K562 (cell line): ENCODE data around the gene RAB39B. TPM values are rescaled to one million over a fixed set of nuclear protein-coding genes. Genes with fewer than 3 reads are reported as not detected.

Experiments
- ATAC-seq: fragments of 200-7000 bp; cut with Tn5 transposase; 3 replicates; pipeline ENCODE4 v1.9.1; 2020; ENCODE audit warnings: moderate library complexity
- BruUV-seq: library from RNA; stranded (reverse); fragments of 400-500 nt; replicated peaks from 2 replicates; lab custom pipeline; 2021; lab: Mats Ljungman, UMichigan
- CTCF ChIA-PET: fragments of 300-600 bp; formaldehyde crosslinking; extraction: SDS; loops from one replicate; lab custom pipeline; 2021; ENCODE audit warnings: low intra/inter-chr PET ratio; lab: Yijun Ruan, JAX
- POLR2A ChIA-PET: fragments of 300-600, 350-650 bp; sonication (Branson Sonifier 250); formaldehyde crosslinking; extraction: SDS; loops from one replicate; lab custom pipeline; 2021; ENCODE audit warnings: antibody characterized with exemption, inconsistent platforms; lab: Yijun Ruan, JAX
- DNase-seq, 4 experiments: peaks; one replicate each; pipeline versions ENCODE4 v3.0.0 to v3.0.0-alpha.2; 2011 to 2018; ENCODE audit warnings: low spot score in 3 of 4, mixed read lengths in 3 of 4; ENCODE audit errors: extremely low read depth in 1 of 4
- FAIRE-seq: peaks from 2 replicates; lab custom pipeline; 2011; peaks lifted over from hg19 to GRCh38; lab: Jason Lieb, UNC
- H2AFZ ChIP-seq: 2 replicates; pipeline ENCODE4 v1.6.0; 2011; ENCODE audit warnings: low read depth, low read length, control low read depth, inconsistent platforms
- H3K27ac ChIP-seq: fragments of 200-600 bp; 3 replicates; pipeline ENCODE4 v1.8.0; 2011; ENCODE audit warnings: low read depth, mild to moderate bottlenecking, control low read depth, inconsistent platforms, low read length, moderate library complexity, mixed read lengths; ENCODE audit errors: extremely low read depth
- H3K27me3 ChIP-seq, 2 experiments: fragments of 300-600 bp in 1 of 2; 2 replicates in 1 of 2; 3 replicates in 1 of 2; pipeline versions ENCODE4 v1.6.0 to v1.8.0; 2011; ENCODE audit warnings: inconsistent platforms in 2 of 2, low read length in 2 of 2, mild to moderate bottlenecking in 1 of 2, mixed read lengths in 1 of 2, moderate library complexity in 1 of 2; ENCODE audit not compliant: control insufficient read depth in 2 of 2, insufficient read depth in 2 of 2
- H3K36me3 ChIP-seq: fragments of 300-600 bp; 3 replicates; pipeline ENCODE4 v1.8.0; 2011; ENCODE audit warnings: mild to moderate bottlenecking, low read length, inconsistent platforms; ENCODE audit not compliant: control insufficient read depth, insufficient read depth
- H3K4me1 ChIP-seq, 2 experiments: fragments of 200-600 bp in 1 of 2; replicated peaks in 1 of 2; 2 replicates in 1 of 2; 3 replicates in 1 of 2; pipeline versions ENCODE4 v1.5.1 to v1.8.0; 2011; ENCODE audit warnings: inconsistent platforms in 2 of 2, low read length in 2 of 2, mild to moderate bottlenecking in 1 of 2, mixed read lengths in 1 of 2, moderate library complexity in 1 of 2; ENCODE audit not compliant: control insufficient read depth in 2 of 2, insufficient read depth in 2 of 2
- H3K4me2 ChIP-seq: 2 replicates; pipeline ENCODE4 v1.6.1; 2011; ENCODE audit warnings: low read length, control low read depth, inconsistent platforms, mixed read lengths; ENCODE audit not compliant: insufficient read depth
- H3K4me3 ChIP-seq: fragments of 200-600 bp; sonication (generic), shearing (Covaris generic); 2 replicates; pipeline ENCODE4 v1.5.1; 2016; ENCODE audit warnings: control low read depth, inconsistent platforms
- H3K79me2 ChIP-seq: fragments of 200-600 bp; 3 replicates; pipeline ENCODE4 v1.8.0; 2011; ENCODE audit warnings: low read length, inconsistent platforms; ENCODE audit not compliant: control insufficient read depth, insufficient read depth
- H3K9ac ChIP-seq, 2 experiments: 2 replicates each; pipeline versions ENCODE4 v1.6.0 to v1.6.1; 2011; ENCODE audit warnings: low read depth in 2 of 2, low read length in 2 of 2, control low read depth in 1 of 2, inconsistent platforms in 1 of 2, mild to moderate bottlenecking in 1 of 2, mixed read lengths in 1 of 2; ENCODE audit not compliant: insufficient read depth in 1 of 2
- H3K9me1 ChIP-seq: one replicate; pipeline ENCODE4 v1.6.0; 2011; ENCODE audit warnings: inconsistent platforms, mild to moderate bottlenecking, low read length, moderate library complexity; ENCODE audit not compliant: control insufficient read depth, insufficient read depth
- H3K9me3 ChIP-seq: replicated peaks from 2 replicates; pipeline ENCODE4 v1.5.1; 2011; ENCODE audit warnings: low read depth, low read length, inconsistent platforms; ENCODE audit not compliant: control insufficient read depth, insufficient read depth
- H4K20me1 ChIP-seq: replicated peaks from 2 replicates; pipeline ENCODE4 v1.6.1; 2011; ENCODE audit warnings: low read length, inconsistent platforms, mixed read lengths; ENCODE audit not compliant: control insufficient read depth, insufficient read depth
- MTA2 ChIP-seq: fragments of 450-650 bp; IDR thresholded peaks from 2 replicates; pipeline ENCODE4 v1.6.1; 2016; ENCODE audit warnings: low read depth
- MXI1 ChIP-seq: IDR thresholded peaks from 2 replicates; pipeline ENCODE4 v1.6.1; 2011; ENCODE audit warnings: low read depth, mild to moderate bottlenecking, improper control_type of control experiment, low read length
- NUFIP1 ChIP-seq: fragments of 450-650 bp; IDR thresholded peaks from 2 replicates; pipeline ENCODE4 v1.6.1; 2018; ENCODE audit not compliant: partially characterized antibody
- SREBF2 ChIP-seq: sonication (generic); formaldehyde crosslinking; IDR thresholded peaks from 2 replicates; pipeline ENCODE4 v1.4.0; 2020; ENCODE audit warnings: mild to moderate bottlenecking, missing genetic modification reagents
- TAF7 ChIP-seq: fragments of 450-650 bp; IDR thresholded peaks from 2 replicates; pipeline ENCODE4 v1.6.1; 2016; ENCODE audit warnings: missing genetic modification characterization, missing compliant biosample characterization
- ZBTB1 ChIP-seq: sonication (generic); formaldehyde crosslinking; IDR thresholded peaks from 2 replicates; pipeline ENCODE4 v1.8.1; 2023; ENCODE audit warnings: missing genetic modification reagents, low read depth, mild to moderate bottlenecking, borderline replicate concordance
- ZFP30 ChIP-seq: fragments of 250-450 bp; sonication (Bioruptor Pico); IDR thresholded peaks from 2 replicates; pipeline ENCODE4 v1.8.0; 2022; ENCODE audit warnings: moderate library complexity, mild to moderate bottlenecking, inconsistent platforms, borderline replicate concordance
- ZNF217 ChIP-seq: sonication (generic); formaldehyde crosslinking; IDR thresholded peaks from 2 replicates; pipeline ENCODE4 v1.8.0; 2022; ENCODE audit warnings: mild to moderate bottlenecking, missing genetic modification reagents
- ZNF668 ChIP-seq: fragments of 250-450 bp; sonication (Bioruptor Pico); IDR thresholded peaks from 2 replicates; pipeline ENCODE4 v1.8.0; 2022; ENCODE audit warnings: mild to moderate bottlenecking, inconsistent platforms
- ZZZ3 ChIP-seq: fragments of 450-650 bp; IDR thresholded peaks from 2 replicates; pipeline ENCODE4 v1.6.1; 2016; ENCODE audit warnings: antibody characterized with exemption, mild to moderate bottlenecking, moderate library complexity
- in situ Hi-C: fragments of 300-500 bp; cut with MboI; formaldehyde crosslinking; loops from 4 replicates; pipeline ENCODE4 v1.15.0; 2018; ENCODE audit warnings: inconsistent platforms, mixed read lengths
- intact Hi-C: fragments of 100-400 bp; cut with micrococcal nuclease; formaldehyde crosslinking; loops from 2 replicates; pipeline ENCODE4 v1.14.2; 2022
- polyA plus RNA-seq, 8 experiments: library from polyadenylated mRNA; depleted of rRNA in 4 of 8; stranded (reverse) in 5 of 8; unstranded in 3 of 8; fragments of >200 nt; fragmentation: Nextera tagmentation in 2 of 8; fragmentation: Illumina TruSeq in 1 of 8; extraction: Ambion mirVana in 2 of 8; extraction: Trizol in 1 of 8; gene quantifications; 2 replicates each; pipeline versions ENCODE4 v1.2.1 to v1.2.3, GENCODE V29; 2011 to 2014; ENCODE audit warnings: inconsistent platforms in 1 of 8, missing spikeins in 1 of 8
- total RNA-seq, 7 experiments: library from RNA; depleted of rRNA in 6 of 7; stranded (reverse); fragments of >200 nt in 6 of 7; fragmentation: Illumina TruSeq in 2 of 7; extraction: Trizol in 2 of 7; gene quantifications; 2 replicates each; pipeline versions ENCODE4 v1.2.1 to v1.2.3, GENCODE V29; 2011 to 2021; ENCODE audit warnings: low replicate concordance in 1 of 7
- TF ChIP-seq, protein P1 (sequence below): fragments of 250-450 bp; sonication (Bioruptor Pico); IDR thresholded peaks from 2 replicates; pipeline ENCODE4 v1.4.0; 2020
- TF ChIP-seq, protein P2 (sequence below): sonication (generic); formaldehyde crosslinking; IDR thresholded peaks from 2 replicates; pipeline ENCODE4 v1.4.0; 2020; ENCODE audit warnings: mild to moderate bottlenecking, missing genetic modification reagents
- TF ChIP-seq, protein P3 (sequence below): fragments of 450-650 bp; IDR thresholded peaks from 2 replicates; pipeline ENCODE4 v1.7.0; 2016; ENCODE audit warnings: borderline replicate concordance

Gene RAB39B
- total and polyA plus RNA-seq, 9 of the 15 experiments (the other 6 are each of a cell fraction or from before 2014, with no cell fraction given) = 0.04 to 0.07 (median 0.04) TPM; not detected in 6

DNA sequence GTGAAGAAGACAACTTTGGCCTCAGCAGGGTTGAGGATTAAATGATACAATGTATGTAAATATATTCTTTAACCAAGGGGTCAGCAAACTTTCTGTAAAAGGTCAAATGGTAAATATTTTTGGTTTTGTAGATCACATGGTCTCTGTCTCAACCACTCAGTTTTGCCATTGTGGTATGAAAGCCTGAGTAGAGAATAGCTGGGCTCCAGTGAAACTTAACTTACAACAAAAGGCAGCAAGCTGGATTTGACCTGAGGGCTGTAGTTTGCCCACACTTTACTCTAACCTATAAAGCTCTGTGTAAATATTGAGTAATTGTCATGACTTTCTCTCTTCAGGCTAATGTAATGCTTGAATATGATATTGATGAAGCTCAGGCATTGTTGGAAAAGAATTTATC, 28.4 kb downstream of the RAB39B start:
- in situ Hi-C loops (no loop called here), intact Hi-C loops (no loop called here)
- no peak overlapping the region for H3K4me3 ChIP-seq
- H3K36me3 ChIP-seq = peaks cover 85% of the 10 kb centered on the region
- FAIRE-seq (no peak), DNase-seq (no peak), ATAC-seq (no peak)
- no peaks in the 10 kb centered on the region for H3K4me1 ChIP-seq
- H3K9ac ChIP-seq = no peak overlapping the region
- BruUV-seq = no TSS peak
- H2AFZ ChIP-seq = no peak overlapping the region
- ChIA-PET POLR2A (interaction anchor here (0.7 kb wide), 1 partner anchor 10 kb away, joined by 3 read pairs; no protein-coding TSS in a partner anchor), CTCF (no interaction called here)
- peaks cover 19% of the 10 kb centered on the region; the same call in 1 of the 3 replicates for H3K79me2 ChIP-seq
- no peak overlapping the region for H3K4me2 ChIP-seq
- H3K27ac ChIP-seq = no peak overlapping the region
- no peaks in the 10 kb centered on the region for H3K27me3 ChIP-seq
- H3K9me1 ChIP-seq = no peaks in the 10 kb centered on the region
- H4K20me1 ChIP-seq = no peaks in the 10 kb centered on the region
- no peaks in the 10 kb centered on the region for H3K9me3 ChIP-seq
- TF ChIP-seq ZBTB1 (CRISPR knock-in tag) = no peak
- TF ChIP-seq MXI1 = no peak
- TF ChIP-seq, protein P1, sequence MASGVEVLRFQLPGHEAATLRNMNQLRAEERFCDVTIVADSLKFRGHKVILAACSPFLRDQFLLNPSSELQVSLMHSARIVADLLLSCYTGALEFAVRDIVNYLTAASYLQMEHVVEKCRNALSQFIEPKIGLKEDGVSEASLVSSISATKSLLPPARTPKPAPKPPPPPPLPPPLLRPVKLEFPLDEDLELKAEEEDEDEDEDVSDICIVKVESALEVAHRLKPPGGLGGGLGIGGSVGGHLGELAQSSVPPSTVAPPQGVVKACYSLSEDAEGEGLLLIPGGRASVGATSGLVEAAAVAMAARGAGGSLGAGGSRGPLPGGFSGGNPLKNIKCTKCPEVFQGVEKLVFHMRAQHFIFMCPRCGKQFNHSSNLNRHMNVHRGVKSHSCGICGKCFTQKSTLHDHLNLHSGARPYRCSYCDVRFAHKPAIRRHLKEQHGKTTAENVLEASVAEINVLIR (CRISPR knock-in tag) = no peak
- TF ChIP-seq, all 486 proteins: peak for 0

DNA sequence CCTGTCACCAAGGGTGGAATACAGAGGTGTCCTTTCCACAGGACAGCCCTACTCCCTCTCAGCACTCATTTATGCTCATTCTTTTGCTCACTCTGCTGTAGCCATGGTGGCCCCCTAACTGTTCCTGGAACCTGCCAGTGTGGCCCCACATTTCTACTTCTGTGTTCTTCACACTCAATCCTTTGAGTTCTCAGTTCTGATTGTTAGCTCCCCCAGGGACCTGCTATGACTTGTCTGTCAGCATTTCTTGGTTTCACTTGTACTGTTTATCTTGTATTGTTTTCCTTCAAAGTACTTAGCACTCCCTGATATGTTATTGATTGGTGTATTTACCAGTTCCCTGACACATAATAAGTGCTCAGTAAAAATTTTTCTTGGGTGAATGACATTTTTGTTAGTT, 33.1 kb downstream of the RAB39B start:
- Histone ChIP-seq H3K9me1 (no peaks in the 10 kb centered on the region), H3K9me3 (no peaks in the 10 kb centered on the region), H3K79me2 (peaks cover 34% of the 10 kb centered on the region; the same call in 2 of the 3 replicates), H3K27ac (no peak overlapping the region), H3K4me3 (no peak overlapping the region), H3K4me1 (no peaks in the 10 kb centered on the region), H4K20me1 (no peaks in the 10 kb centered on the region), H3K9ac (no peak overlapping the region), H3K36me3 (peaks cover 90% of the 10 kb centered on the region), H3K4me2 (no peak overlapping the region)
- in situ Hi-C loops = no loop called here
- FAIRE-seq (no peak), DNase-seq (no peak)
- intact Hi-C loops = no loop called here
- TF ChIP-seq NUFIP1 (no peak), ZFP30 (CRISPR knock-in tag) (no peak), SREBF2 (CRISPR knock-in tag) (no peak), TAF7 (tag) (no peak), ZZZ3 (no peak), ZNF217 (no peak), ZNF668 (CRISPR knock-in tag) (no peak), MTA2 (no peak)
- TF ChIP-seq, protein P2, sequence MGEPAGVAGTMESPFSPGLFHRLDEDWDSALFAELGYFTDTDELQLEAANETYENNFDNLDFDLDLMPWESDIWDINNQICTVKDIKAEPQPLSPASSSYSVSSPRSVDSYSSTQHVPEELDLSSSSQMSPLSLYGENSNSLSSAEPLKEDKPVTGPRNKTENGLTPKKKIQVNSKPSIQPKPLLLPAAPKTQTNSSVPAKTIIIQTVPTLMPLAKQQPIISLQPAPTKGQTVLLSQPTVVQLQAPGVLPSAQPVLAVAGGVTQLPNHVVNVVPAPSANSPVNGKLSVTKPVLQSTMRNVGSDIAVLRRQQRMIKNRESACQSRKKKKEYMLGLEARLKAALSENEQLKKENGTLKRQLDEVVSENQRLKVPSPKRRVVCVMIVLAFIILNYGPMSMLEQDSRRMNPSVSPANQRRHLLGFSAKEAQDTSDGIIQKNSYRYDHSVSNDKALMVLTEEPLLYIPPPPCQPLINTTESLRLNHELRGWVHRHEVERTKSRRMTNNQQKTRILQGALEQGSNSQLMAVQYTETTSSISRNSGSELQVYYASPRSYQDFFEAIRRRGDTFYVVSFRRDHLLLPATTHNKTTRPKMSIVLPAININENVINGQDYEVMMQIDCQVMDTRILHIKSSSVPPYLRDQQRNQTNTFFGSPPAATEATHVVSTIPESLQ = no peak
- TF ChIP-seq, protein P3, sequence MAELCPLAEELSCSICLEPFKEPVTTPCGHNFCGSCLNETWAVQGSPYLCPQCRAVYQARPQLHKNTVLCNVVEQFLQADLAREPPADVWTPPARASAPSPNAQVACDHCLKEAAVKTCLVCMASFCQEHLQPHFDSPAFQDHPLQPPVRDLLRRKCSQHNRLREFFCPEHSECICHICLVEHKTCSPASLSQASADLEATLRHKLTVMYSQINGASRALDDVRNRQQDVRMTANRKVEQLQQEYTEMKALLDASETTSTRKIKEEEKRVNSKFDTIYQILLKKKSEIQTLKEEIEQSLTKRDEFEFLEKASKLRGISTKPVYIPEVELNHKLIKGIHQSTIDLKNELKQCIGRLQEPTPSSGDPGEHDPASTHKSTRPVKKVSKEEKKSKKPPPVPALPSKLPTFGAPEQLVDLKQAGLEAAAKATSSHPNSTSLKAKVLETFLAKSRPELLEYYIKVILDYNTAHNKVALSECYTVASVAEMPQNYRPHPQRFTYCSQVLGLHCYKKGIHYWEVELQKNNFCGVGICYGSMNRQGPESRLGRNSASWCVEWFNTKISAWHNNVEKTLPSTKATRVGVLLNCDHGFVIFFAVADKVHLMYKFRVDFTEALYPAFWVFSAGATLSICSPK = no peak
- TF ChIP-seq, all 486 proteins: peak for 0
- no TSS peak for BruUV-seq
- no peak for ATAC-seq
- POLR2A ChIA-PET = no interaction called here
- Histone ChIP-seq H3K27me3 (no peaks in the 10 kb centered on the region), H2AFZ (no peak overlapping the region)
- CTCF ChIA-PET = no interaction called here
